GM23338 (cell line): ENCODE measurements around the gene GRIA3. TPM values are rescaled to one million over a fixed set of nuclear protein-coding genes. Genes with fewer than 3 reads are reported as not detected.

Experiments used
- ATAC-seq: fragments of 200-7000 bp; cut with Tn5 transposase; 3 replicates; pipeline ENCODE4 v1.9.1; 2020
- DNase-seq: peaks from one replicate; pipeline ENCODE4 v3.0.0-alpha.2; 2015; ENCODE audit warnings: low spot score
- H2AFZ ChIP-seq: fragments of 200-600 bp; sonication (generic); 2 replicates; pipeline ENCODE4 v1.8.0; 2016; ENCODE audit warnings: antibody characterized with exemption, mild to moderate bottlenecking, moderate library complexity
- H3F3A ChIP-seq: fragments of 200-600 bp; sonication (generic); replicated peaks from 2 replicates; pipeline ENCODE4 v1.8.0; 2017; ENCODE audit warnings: antibody characterized with exemption, mixed run types, low read depth
- H3K27ac ChIP-seq: fragments of 200-600 bp; sonication (generic); 2 replicates; pipeline ENCODE4 v1.6.1; 2016; ENCODE audit warnings: low read depth
- H3K27me3 ChIP-seq: fragments of 200-600 bp; sonication (generic); 2 replicates; pipeline ENCODE4 v1.8.0; 2016; ENCODE audit warnings: mild to moderate bottlenecking, mixed run types, moderate library complexity; ENCODE audit not compliant: insufficient read depth
- H3K36me3 ChIP-seq: fragments of 200-600 bp; sonication (generic); 2 replicates; pipeline ENCODE4 v1.8.0; 2016; ENCODE audit warnings: mild to moderate bottlenecking; ENCODE audit not compliant: insufficient read depth
- H3K4me1 ChIP-seq: fragments of 200-600 bp; sonication (generic); 2 replicates; pipeline ENCODE4 v1.8.0; 2016; ENCODE audit warnings: mild to moderate bottlenecking, moderate library complexity; ENCODE audit not compliant: insufficient read depth
- H3K4me2 ChIP-seq: fragments of 200-600 bp; sonication (generic); 2 replicates; pipeline ENCODE4 v1.7.1; 2017; ENCODE audit warnings: mixed run types
- H3K4me3 ChIP-seq: fragments of 200-600 bp; sonication (generic); 2 replicates; pipeline ENCODE4 v1.6.1; 2016; ENCODE audit warnings: mixed run types
- H3K79me2 ChIP-seq: fragments of 200-600 bp; sonication (generic); replicated peaks from 2 replicates; pipeline ENCODE4 v1.8.0; 2017; ENCODE audit warnings: mild to moderate bottlenecking; ENCODE audit not compliant: insufficient read depth
- H3K9me2 ChIP-seq: fragments of 200-600 bp; sonication (generic); 2 replicates; pipeline ENCODE4 v1.8.0; 2017; ENCODE audit not compliant: insufficient read depth
- H4K20me1 ChIP-seq: fragments of 200-600 bp; sonication (generic); replicated peaks from 2 replicates; pipeline ENCODE4 v1.8.0; 2017; ENCODE audit warnings: mild to moderate bottlenecking; ENCODE audit not compliant: insufficient read depth
- H3K27ac Mint-ChIP-seq: 2 replicates; pipeline ENCODE4 v1.8.0; 2020; ENCODE audit warnings: inconsistent platforms, mild to moderate bottlenecking, moderate library complexity, mixed read lengths
- H3K27me3 Mint-ChIP-seq: 3 replicates; pipeline ENCODE4 v1.8.0; 2022; ENCODE audit warnings: low read depth, mild to moderate bottlenecking, moderate library complexity, mixed read lengths, inconsistent platforms; ENCODE audit not compliant: insufficient read depth, poor library complexity
- H3K36me3 Mint-ChIP-seq: 3 replicates; pipeline ENCODE4 v1.8.0; 2021; ENCODE audit warnings: low read depth, mild to moderate bottlenecking, inconsistent platforms, moderate library complexity, mixed read lengths
- H3K4me1 Mint-ChIP-seq: 3 replicates; pipeline ENCODE4 v1.8.0; 2020; ENCODE audit warnings: mild to moderate bottlenecking, inconsistent platforms, mixed read lengths
- H3K4me3 Mint-ChIP-seq: 3 replicates; pipeline ENCODE4 v1.8.0; 2021; ENCODE audit warnings: moderate library complexity, mild to moderate bottlenecking, inconsistent platforms, mixed read lengths
- H3K9me3 Mint-ChIP-seq: 3 replicates; pipeline ENCODE4 v1.8.0; 2020; ENCODE audit warnings: moderate library complexity, mild to moderate bottlenecking, inconsistent platforms, mixed read lengths
- CREB1 ChIP-seq: fragments of 250-450 bp; sonication (Bioruptor Pico); IDR thresholded peaks from 2 replicates; pipeline ENCODE4 v1.5.0; 2020; ENCODE audit warnings: low read depth, mild to moderate bottlenecking, moderate library complexity
- EZH2 ChIP-seq: fragments of 200-600 bp; sonication (generic); IDR thresholded peaks from one replicate; pipeline ENCODE4 v1.8.0; 2017; ENCODE audit warnings: antibody characterized with exemption, mild to moderate bottlenecking, low read depth; ENCODE audit not compliant: unreplicated experiment
- EZH2phosphoT487 ChIP-seq: fragments of 200-600 bp; sonication (generic); IDR thresholded peaks from one replicate; pipeline ENCODE4 v1.8.1; 2018; ENCODE audit warnings: antibody characterized with exemption; ENCODE audit not compliant: unreplicated experiment
- JUNB ChIP-seq: IDR thresholded peaks from one replicate; pipeline ENCODE4 v1.6.1; 2016; ENCODE audit warnings: antibody characterized with exemption; ENCODE audit not compliant: unreplicated experiment
- NANOG ChIP-seq: IDR thresholded peaks from 2 replicates; pipeline ENCODE4 v1.6.1; 2016; ENCODE audit warnings: antibody characterized with exemption, borderline replicate concordance
- POLR2AphosphoS5 ChIP-seq: IDR thresholded peaks from 2 replicates; pipeline ENCODE4 v1.6.1; 2016; ENCODE audit warnings: antibody characterized with exemption, low read depth
- STAT1 ChIP-seq: IDR thresholded peaks from one replicate; pipeline ENCODE4 v1.6.1; 2016; ENCODE audit warnings: antibody characterized with exemption; ENCODE audit not compliant: unreplicated experiment
- ZNF114 ChIP-seq: fragments of 250-450 bp; sonication (Bioruptor Pico); IDR thresholded peaks from 2 replicates; pipeline ENCODE4 v1.5.0; 2020; ENCODE audit warnings: mild to moderate bottlenecking, moderate library complexity
- ZNF331 ChIP-seq: fragments of 250-450 bp; sonication (Bioruptor Pico); IDR thresholded peaks from 2 replicates; pipeline ENCODE4 v1.5.0; 2020; ENCODE audit warnings: low read depth, mild to moderate bottlenecking, moderate library complexity
- polyA plus RNA-seq: library from polyadenylated mRNA; unstranded; fragments of >200 nt; fragmentation: Nextera tagmentation; extraction: Ambion mirVana; gene quantifications from 2 replicates; pipeline ENCODE4 v1.2.1, GENCODE V29; 2016
- total RNA-seq: library from RNA; depleted of rRNA; stranded (reverse); fragments of >200 nt; shearing (Covaris generic); gene quantifications from 2 replicates; pipeline ENCODE4 v1.2.3, GENCODE V29; 2014
- TF ChIP-seq, protein P1 (sequence below): IDR thresholded peaks from 2 replicates; pipeline ENCODE4 v1.6.1; 2016; ENCODE audit warnings: antibody characterized with exemption
- TF ChIP-seq, protein P2 (sequence below): IDR thresholded peaks from one replicate; pipeline ENCODE4 v1.6.1; 2018; ENCODE audit warnings: antibody characterized with exemption; ENCODE audit not compliant: unreplicated experiment
- TF ChIP-seq, protein P3 (sequence below), 2 experiments: fragments of 200-600 bp in 1 of 2; sonication (generic) in 1 of 2; conservative IDR thresholded peaks; 2 replicates each; pipeline versions ENCODE4 v1.5.1 to v1.6.1; 2016 to 2017; ENCODE audit warnings: antibody characterized with exemption in 2 of 2, low read depth in 2 of 2, mild to moderate bottlenecking in 2 of 2, moderate library complexity in 1 of 2
- TF ChIP-seq, protein P4 (sequence below): fragments of 250-450 bp; sonication (Bioruptor Pico); IDR thresholded peaks from 2 replicates; pipeline ENCODE4 v1.5.0; 2020; ENCODE audit warnings: mild to moderate bottlenecking, moderate library complexity

GRIA3 gene
- total and polyA plus RNA-seq, 2 experiments from 2014 or later: 2.7 to 5.6 TPM

DNA sequence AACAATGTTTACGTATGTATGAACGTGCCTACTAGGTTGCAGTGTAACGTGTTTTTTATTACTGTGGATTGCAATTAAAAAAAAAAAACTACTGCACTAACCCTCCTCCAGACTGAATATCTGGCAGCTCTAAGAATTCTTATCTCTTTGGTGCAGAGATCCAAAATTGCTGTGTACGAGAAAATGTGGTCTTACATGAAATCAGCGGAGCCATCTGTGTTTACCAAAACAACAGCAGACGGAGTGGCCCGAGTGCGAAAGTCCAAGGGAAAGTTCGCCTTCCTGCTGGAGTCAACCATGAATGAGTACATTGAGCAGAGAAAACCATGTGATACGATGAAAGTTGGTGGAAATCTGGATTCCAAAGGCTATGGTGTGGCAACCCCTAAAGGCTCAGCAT is 280.6 kb downstream of the GRIA3 start:
- no peak for DNase-seq
- Histone ChIP-seq H3K36me3 (no peaks in the 10 kb centered on the region), H3K4me3 (no peak overlapping the region), H3K79me2 (no peaks in the 10 kb centered on the region), H3K4me1 (peaks cover 11% of the 10 kb centered on the region), H3K27me3 (no peaks in the 10 kb centered on the region), H3K27ac (no peak overlapping the region), H3K4me2 (no peak overlapping the region), H3K9me2 (no peaks in the 10 kb centered on the region), H4K20me1 (no peaks in the 10 kb centered on the region), H2AFZ (no peak overlapping the region), H3F3A (no peaks in the 10 kb centered on the region)
- H3K9me3 Mint-ChIP-seq: no peaks in the 10 kb centered on the region
- TF ChIP-seq ZNF114 (CRISPR knock-in tag) (no peak), ZNF331 (CRISPR knock-in tag) (no peak), JUNB (no peak), EZH2phosphoT487 (no peak), CREB1 (CRISPR knock-in tag) (no peak), NANOG (no peak), POLR2AphosphoS5 (no peak), STAT1 (no peak), EZH2 (no peak)
- TF ChIP-seq, protein P1, sequence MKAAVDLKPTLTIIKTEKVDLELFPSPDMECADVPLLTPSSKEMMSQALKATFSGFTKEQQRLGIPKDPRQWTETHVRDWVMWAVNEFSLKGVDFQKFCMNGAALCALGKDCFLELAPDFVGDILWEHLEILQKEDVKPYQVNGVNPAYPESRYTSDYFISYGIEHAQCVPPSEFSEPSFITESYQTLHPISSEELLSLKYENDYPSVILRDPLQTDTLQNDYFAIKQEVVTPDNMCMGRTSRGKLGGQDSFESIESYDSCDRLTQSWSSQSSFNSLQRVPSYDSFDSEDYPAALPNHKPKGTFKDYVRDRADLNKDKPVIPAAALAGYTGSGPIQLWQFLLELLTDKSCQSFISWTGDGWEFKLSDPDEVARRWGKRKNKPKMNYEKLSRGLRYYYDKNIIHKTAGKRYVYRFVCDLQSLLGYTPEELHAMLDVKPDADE: no peak
- TF ChIP-seq, protein P2, sequence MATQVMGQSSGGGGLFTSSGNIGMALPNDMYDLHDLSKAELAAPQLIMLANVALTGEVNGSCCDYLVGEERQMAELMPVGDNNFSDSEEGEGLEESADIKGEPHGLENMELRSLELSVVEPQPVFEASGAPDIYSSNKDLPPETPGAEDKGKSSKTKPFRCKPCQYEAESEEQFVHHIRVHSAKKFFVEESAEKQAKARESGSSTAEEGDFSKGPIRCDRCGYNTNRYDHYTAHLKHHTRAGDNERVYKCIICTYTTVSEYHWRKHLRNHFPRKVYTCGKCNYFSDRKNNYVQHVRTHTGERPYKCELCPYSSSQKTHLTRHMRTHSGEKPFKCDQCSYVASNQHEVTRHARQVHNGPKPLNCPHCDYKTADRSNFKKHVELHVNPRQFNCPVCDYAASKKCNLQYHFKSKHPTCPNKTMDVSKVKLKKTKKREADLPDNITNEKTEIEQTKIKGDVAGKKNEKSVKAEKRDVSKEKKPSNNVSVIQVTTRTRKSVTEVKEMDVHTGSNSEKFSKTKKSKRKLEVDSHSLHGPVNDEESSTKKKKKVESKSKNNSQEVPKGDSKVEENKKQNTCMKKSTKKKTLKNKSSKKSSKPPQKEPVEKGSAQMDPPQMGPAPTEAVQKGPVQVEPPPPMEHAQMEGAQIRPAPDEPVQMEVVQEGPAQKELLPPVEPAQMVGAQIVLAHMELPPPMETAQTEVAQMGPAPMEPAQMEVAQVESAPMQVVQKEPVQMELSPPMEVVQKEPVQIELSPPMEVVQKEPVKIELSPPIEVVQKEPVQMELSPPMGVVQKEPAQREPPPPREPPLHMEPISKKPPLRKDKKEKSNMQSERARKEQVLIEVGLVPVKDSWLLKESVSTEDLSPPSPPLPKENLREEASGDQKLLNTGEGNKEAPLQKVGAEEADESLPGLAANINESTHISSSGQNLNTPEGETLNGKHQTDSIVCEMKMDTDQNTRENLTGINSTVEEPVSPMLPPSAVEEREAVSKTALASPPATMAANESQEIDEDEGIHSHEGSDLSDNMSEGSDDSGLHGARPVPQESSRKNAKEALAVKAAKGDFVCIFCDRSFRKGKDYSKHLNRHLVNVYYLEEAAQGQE: no peak
- TF ChIP-seq, protein P3, sequence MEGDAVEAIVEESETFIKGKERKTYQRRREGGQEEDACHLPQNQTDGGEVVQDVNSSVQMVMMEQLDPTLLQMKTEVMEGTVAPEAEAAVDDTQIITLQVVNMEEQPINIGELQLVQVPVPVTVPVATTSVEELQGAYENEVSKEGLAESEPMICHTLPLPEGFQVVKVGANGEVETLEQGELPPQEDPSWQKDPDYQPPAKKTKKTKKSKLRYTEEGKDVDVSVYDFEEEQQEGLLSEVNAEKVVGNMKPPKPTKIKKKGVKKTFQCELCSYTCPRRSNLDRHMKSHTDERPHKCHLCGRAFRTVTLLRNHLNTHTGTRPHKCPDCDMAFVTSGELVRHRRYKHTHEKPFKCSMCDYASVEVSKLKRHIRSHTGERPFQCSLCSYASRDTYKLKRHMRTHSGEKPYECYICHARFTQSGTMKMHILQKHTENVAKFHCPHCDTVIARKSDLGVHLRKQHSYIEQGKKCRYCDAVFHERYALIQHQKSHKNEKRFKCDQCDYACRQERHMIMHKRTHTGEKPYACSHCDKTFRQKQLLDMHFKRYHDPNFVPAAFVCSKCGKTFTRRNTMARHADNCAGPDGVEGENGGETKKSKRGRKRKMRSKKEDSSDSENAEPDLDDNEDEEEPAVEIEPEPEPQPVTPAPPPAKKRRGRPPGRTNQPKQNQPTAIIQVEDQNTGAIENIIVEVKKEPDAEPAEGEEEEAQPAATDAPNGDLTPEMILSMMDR (conservative IDR thresholded peaks at IDR 0.05; ENCODE audit: low read depth in 2 of 2): no peak
- TF ChIP-seq, protein P4, sequence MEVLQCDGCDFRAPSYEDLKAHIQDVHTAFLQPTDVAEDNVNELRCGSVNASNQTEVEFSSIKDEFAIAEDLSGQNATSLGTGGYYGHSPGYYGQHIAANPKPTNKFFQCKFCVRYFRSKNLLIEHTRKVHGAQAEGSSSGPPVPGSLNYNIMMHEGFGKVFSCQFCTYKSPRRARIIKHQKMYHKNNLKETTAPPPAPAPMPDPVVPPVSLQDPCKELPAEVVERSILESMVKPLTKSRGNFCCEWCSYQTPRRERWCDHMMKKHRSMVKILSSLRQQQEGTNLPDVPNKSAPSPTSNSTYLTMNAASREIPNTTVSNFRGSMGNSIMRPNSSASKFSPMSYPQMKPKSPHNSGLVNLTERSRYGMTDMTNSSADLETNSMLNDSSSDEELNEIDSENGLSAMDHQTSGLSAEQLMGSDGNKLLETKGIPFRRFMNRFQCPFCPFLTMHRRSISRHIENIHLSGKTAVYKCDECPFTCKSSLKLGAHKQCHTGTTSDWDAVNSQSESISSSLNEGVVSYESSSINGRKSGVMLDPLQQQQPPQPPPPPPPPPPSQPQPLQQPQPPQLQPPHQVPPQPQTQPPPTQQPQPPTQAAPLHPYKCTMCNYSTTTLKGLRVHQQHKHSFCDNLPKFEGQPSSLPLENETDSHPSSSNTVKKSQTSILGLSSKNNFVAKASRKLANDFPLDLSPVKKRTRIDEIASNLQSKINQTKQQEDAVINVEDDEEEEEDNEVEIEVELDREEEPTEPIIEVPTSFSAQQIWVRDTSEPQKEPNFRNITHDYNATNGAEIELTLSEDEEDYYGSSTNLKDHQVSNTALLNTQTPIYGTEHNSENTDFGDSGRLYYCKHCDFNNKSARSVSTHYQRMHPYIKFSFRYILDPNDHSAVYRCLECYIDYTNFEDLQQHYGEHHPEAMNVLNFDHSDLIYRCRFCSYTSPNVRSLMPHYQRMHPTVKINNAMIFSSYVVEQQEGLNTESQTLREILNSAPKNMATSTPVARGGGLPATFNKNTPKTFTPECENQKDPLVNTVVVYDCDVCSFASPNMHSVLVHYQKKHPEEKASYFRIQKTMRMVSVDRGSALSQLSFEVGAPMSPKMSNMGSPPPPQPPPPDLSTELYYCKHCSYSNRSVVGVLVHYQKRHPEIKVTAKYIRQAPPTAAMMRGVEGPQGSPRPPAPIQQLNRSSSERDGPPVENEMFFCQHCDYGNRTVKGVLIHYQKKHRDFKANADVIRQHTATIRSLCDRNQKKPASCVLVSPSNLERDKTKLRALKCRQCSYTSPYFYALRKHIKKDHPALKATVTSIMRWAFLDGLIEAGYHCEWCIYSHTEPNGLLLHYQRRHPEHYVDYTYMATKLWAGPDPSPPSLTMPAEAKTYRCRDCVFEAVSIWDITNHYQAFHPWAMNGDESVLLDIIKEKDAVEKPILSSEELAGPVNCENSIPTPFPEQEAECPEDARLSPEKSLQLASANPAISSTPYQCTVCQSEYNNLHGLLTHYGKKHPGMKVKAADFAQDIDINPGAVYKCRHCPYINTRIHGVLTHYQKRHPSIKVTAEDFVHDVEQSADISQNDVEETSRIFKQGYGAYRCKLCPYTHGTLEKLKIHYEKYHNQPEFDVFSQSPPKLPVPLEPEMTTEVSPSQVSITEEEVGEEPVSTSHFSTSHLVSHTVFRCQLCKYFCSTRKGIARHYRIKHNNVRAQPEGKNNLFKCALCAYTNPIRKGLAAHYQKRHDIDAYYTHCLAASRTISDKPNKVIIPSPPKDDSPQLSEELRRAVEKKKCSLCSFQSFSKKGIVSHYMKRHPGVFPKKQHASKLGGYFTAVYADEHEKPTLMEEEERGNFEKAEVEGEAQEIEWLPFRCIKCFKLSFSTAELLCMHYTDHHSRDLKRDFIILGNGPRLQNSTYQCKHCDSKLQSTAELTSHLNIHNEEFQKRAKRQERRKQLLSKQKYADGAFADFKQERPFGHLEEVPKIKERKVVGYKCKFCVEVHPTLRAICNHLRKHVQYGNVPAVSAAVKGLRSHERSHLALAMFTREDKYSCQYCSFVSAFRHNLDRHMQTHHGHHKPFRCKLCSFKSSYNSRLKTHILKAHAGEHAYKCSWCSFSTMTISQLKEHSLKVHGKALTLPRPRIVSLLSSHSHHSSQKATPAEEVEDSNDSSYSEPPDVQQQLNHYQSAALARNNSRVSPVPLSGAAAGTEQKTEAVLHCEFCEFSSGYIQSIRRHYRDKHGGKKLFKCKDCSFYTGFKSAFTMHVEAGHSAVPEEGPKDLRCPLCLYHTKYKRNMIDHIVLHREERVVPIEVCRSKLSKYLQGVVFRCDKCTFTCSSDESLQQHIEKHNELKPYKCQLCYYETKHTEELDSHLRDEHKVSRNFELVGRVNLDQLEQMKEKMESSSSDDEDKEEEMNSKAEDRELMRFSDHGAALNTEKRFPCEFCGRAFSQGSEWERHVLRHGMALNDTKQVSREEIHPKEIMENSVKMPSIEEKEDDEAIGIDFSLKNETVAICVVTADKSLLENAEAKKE (CRISPR knock-in tag): no peak
- no peak for ATAC-seq
- peaks cover 11% of the 10 kb centered on the region for H3K4me1 Mint-ChIP-seq
- H3K36me3 Mint-ChIP-seq: no peaks in the 10 kb centered on the region
- no peak overlapping the region for H3K27ac Mint-ChIP-seq
- no peaks in the 10 kb centered on the region for H3K27me3 Mint-ChIP-seq
- H3K4me3 Mint-ChIP-seq: no peak overlapping the region
